Pancreas (tissue), 10 donors: ENCODE measurements around the gene TMEM130. TPM values are rescaled to one million over a fixed set of nuclear protein-coding genes. Genes with fewer than 3 reads are reported as not detected.

Source experiments
- ATAC-seq, 4 donors: fragments of 200-7000 bp; cut with Tn5 transposase; one replicate each; pipeline versions ENCODE4 v1.8.0 to v1.9.1; 2020; ENCODE audit warnings: mild to moderate bottlenecking in 4 of 4, moderate library complexity in 4 of 4
- DNase-seq, 6 donors: peaks; one replicate each; pipeline ENCODE4 v3.0.0-alpha.2; 2020
- FAIRE-seq: peaks from 2 replicates; lab custom pipeline; 2012; peaks lifted over from hg19 to GRCh38; lab: Jason Lieb, UNC
- H3K27ac ChIP-seq, 4 donors: fragments of 200-600 bp; sonication (generic); 1 replicate in 3 of 4; 2 replicates in 1 of 4; pipeline versions ENCODE4 v1.5.0 to v1.8.0; 2020
- H3K27me3 ChIP-seq, 4 donors: fragments of 200-600 bp; one replicate each; pipeline ENCODE4 v1.8.0; 2021
- H3K36me3 ChIP-seq, 3 donors: fragments of 200-600 bp; sonication (generic) in 1 of 3; one replicate each; pipeline versions ENCODE4 v1.5.0 to v1.8.0; 2020 to 2021
- H3K4me1 ChIP-seq, 3 donors: fragments of 200-600 bp; one replicate each; pipeline ENCODE4 v1.8.0; 2021
- H3K4me3 ChIP-seq, 4 donors: fragments of 200-600 bp; sonication (generic) in 2 of 4; one replicate each; pipeline versions ENCODE4 v1.5.0 to v1.8.0; 2020 to 2021
- H3K9me3 ChIP-seq, 4 donors: fragments of 200-600 bp; one replicate each; pipeline ENCODE4 v1.8.0; 2021
- CTCF ChIP-seq, 4 donors: fragments of 200-600 bp; sonication (generic) in 3 of 4; IDR thresholded peaks; one replicate each; pipeline versions ENCODE4 v1.5.0 to v1.8.0; 2021; ENCODE audit warnings: antibody characterized with exemption in 4 of 4
- WGBS, 2 donors: extraction: QIAGEN DNeasy Blood & Tissue Kit; methylation state at CpG; one replicate each; pipeline ENCODE4 v1.1.7; 2013; 5-methylcytosine and 5-hydroxymethylcytosine counted together
- intact Hi-C, 3 donors: fragments of 100-400 bp; cut with DNase I; formaldehyde crosslinking; loops; one replicate each; pipeline versions ENCODE4 v1.11.1 to v1.14.2; 2022
- polyA plus RNA-seq, 2 donors: library from polyadenylated mRNA; stranded (reverse); fragments of 200-250 nt; gene quantifications; one replicate each; pipeline ENCODE4 v1.2.3, GENCODE V29; 2013
- total RNA-seq, 6 donors: library from RNA; stranded (reverse); fragmentation: NEBNext Ultra II Directional in 4 of 6; extraction: Animal tissue kit (Norgen Biotek cat#: 25700) in 4 of 6; gene quantifications; one replicate each; pipeline versions ENCODE4 v1.2.1 to v1.2.4, GENCODE V29; 2021 to 2023
- donor health status: healthy with polysubstance abuse.
- donor health status: DM: no; HTN: no; CAD: no; lungs with moderate emphysema.
- donor health status: DM: no; HTN: no; CAD: no.
- donor health status: control.
- donor health status: control.
- donor health status: Bipolar disorder and iron deficiency.
- donor health status: DM: yes; HTN: yes; CAD: no.
- donor health status: DM: no; HTN: no; CAD: no.
- donor health status: DM: no; HTN: no; CAD: no.
- donor health status: DM: yes; HTN: yes; CAD: no.

TMEM130 gene
- total and polyA plus RNA-seq, 8 donors = 0.13 to 3.7 (median 0.45) TPM

- ATAC-seq = peak; percentile 68 to 81 (median 74)
- FAIRE-seq = no peak
- Histone ChIP-seq H3K36me3 (peaks cover 0 to 18% (median 0%) of the 10 kb centered on the region in 3 donors), H3K4me3 (peak overlapping the region; percentile 97 to 100 (median 99)), H3K4me1 (peaks cover 0 to 8% (median 6%) of the 10 kb centered on the region in 3 donors), H3K9me3 (no peaks in the 10 kb centered on the region), H3K27ac (peak overlapping the region; percentile 91 to 94 (median 93)), H3K27me3 (no peaks in the 10 kb centered on the region)
- no peak for TF ChIP-seq CTCF (IDR thresholded peaks at IDR 0.05)
- WGBS, 2 donors = 1% methylated on average over 29 of the region's 29 CpGs
- peak; percentile 43 to 75 (median 54) for DNase-seq
- intact Hi-C loops = no loop called here
These were observed 9.6 kb upstream of the TMEM130 start for GRCh38 chr7:98879198-98879978.

GRCh38 chr7:98878365-98879197 lies 8.8 kb upstream of the TMEM130 start, which contains the start of gene TRRAP:
Gene TRRAP (plus strand): TSS chr7:98878532. CDS start chr7:98881151, 2,619 bp downstream.
- intact Hi-C loops = no loop called here
- no peak for FAIRE-seq
- H3K36me3 ChIP-seq = peaks cover 0 to 11% (median 0%) of the 10 kb centered on the region in 3 donors

GRCh38 chr7:98877692-98878364 lies 8.0 kb upstream of the TMEM130 start:
- TF ChIP-seq CTCF (IDR thresholded peaks at IDR 0.05) = no peak
- peaks cover 0 to 4% (median 0%) of the 10 kb centered on the region in 3 donors for H3K36me3 ChIP-seq
- peak in 2 of 4 donors; percentile 8 to 32 for ATAC-seq
- intact Hi-C loops = no loop called here
- no peaks in the 10 kb centered on the region for H3K9me3 ChIP-seq
- H3K4me1 ChIP-seq = peaks cover 0 to 8% (median 6%) of the 10 kb centered on the region in 3 donors
- peak in 3 of 6 donors; percentile 9 to 70 (median 27) for DNase-seq
- peak overlapping the region; percentile 91 to 94 (median 93) for H3K27ac ChIP-seq
- FAIRE-seq = no peak
- no peaks in the 10 kb centered on the region for H3K27me3 ChIP-seq
- WGBS, 2 donors = 14 to 18% methylated on average over 17 to 18 of the region's 18 CpGs
- peak overlapping the region; percentile 97 to 100 (median 99) for H3K4me3 ChIP-seq

More at GRCh38 chr7:98878365-98879197, 8.8 kb upstream of the TMEM130 start, which contains the start of gene TRRAP:
- H3K27me3 ChIP-seq = no peaks in the 10 kb centered on the region
- H3K9me3 ChIP-seq = no peaks in the 10 kb centered on the region
- peak; percentile 70 to 88 (median 76) for DNase-seq
- peaks cover 0 to 8% (median 6%) of the 10 kb centered on the region in 3 donors for H3K4me1 ChIP-seq
- ATAC-seq = peak; percentile 83 to 92 (median 86)
- 0 to 1% methylated on average over 74 to 113 of the region's 113 CpGs for WGBS, 2 donors
- TF ChIP-seq CTCF (IDR thresholded peaks at IDR 0.05) = peak; percentile 90 to 96 (median 95)
- peak within 1 kb of the TSS; percentile 91 to 94 (median 93) for H3K27ac ChIP-seq
- peak within 1 kb of the TSS; percentile 97 to 100 (median 99) for H3K4me3 ChIP-seq

GRCh38 chr7:98877146-98877545 lies 7.3 kb upstream of the TMEM130 start:
- intact Hi-C loops = no loop called here
- DNase-seq (peak in 1 of 6 donors; percentile 36), FAIRE-seq (no peak), ATAC-seq (no peak)
- H3K4me3 ChIP-seq = no peak overlapping the region
- H3K27me3 ChIP-seq = no peaks in the 10 kb centered on the region
- H3K9me3 ChIP-seq = no peaks in the 10 kb centered on the region
- no peak overlapping the region for H3K27ac ChIP-seq
- TF ChIP-seq CTCF (IDR thresholded peaks at IDR 0.05) = no peak
- H3K4me1 ChIP-seq = peaks cover 0 to 8% (median 6%) of the 10 kb centered on the region in 3 donors
- 90 to 94% methylated on average over 6 of the region's 6 CpGs for WGBS, 2 donors
- H3K36me3 ChIP-seq = no peaks in the 10 kb centered on the region
